ENCODE results near the gene FAM90A1.
"Not testable (repeated sequence)": the region's sequence is repeated elsewhere in the genome, so short reads cannot be mapped to it uniquely, and the experiment has no call there.

Gene FAM90A1

GRCh38 chr12:8233300-8233855, 6.0 kb upstream of the FAM90A1 start:
- not testable (repeated sequence) for DNase-seq

GRCh38 chr12:8231666-8232608, 4.5 kb upstream of the FAM90A1 start:
- peak; percentile 51 for DNase-seq

DNA sequence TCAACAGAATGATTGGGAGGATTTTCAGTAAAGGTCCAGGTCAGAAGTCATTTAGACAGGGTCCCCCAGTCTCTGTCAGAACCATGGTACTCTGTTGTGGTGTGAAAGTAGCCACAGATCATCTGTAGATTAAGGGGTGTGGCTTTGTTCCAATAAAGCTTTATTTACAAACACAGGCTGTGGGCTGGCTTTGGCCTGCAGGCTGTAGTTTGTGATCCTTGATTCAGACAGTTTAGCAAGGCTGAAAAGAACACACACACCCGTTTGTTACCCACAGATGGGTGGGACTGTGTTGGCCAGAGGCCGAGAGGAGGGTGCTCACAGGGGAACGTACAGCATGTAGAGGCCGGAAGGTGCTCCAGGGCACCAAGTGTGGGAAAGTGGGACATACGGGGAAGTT, 3.6 kb upstream of the FAM90A1 start:
- not testable (repeated sequence) for DNase-seq

GRCh38 chr12:8229486-8229885, 2.1 kb upstream of the FAM90A1 start:
- DNase-seq, result not testable (repeated sequence)

DNA sequence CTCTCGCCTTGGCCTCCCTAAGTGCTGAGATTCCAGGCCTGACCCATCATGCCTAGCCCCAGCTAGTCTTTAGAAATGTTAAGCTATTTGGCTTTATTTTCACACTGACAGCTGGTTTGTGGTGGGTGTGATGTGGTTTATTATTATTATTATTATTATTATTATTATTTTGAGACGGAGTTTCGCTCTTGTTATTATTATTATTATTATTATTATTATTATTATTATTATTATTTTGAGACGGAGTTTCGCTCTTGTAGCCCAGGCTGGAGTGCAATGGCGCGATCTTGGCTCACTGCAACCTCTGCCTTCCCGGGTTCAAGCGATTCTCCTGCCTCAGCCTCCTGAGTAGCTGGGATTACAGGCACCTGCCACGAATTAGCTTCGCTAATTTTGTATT, 1.2 kb upstream of the FAM90A1 start:
- DNase-seq, result not testable (repeated sequence)

DNA sequence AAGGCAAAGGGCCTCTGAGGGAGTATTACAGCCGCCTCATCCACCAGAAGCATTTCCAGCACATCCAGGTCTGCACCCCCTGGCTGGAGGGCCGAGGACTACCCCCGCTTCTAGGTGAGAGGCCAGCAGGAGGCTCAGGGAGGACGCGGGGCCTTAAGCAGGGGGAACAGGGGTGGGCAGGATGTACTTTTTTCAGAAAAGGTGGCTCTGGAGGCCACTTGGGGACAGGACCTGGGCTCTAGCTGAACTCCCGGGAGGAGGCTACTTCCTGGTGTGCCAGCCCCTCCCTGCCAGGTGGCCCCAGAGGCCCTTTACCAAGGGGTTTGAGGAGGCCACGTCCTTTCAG, 287 bp upstream of the FAM90A1 start:
- not testable (repeated sequence) for DNase-seq

- DNase-seq, result no peak
These were observed 1.1 kb downstream of the FAM90A1 start for GRCh38 chr12:8226355-8226754.

DNA sequence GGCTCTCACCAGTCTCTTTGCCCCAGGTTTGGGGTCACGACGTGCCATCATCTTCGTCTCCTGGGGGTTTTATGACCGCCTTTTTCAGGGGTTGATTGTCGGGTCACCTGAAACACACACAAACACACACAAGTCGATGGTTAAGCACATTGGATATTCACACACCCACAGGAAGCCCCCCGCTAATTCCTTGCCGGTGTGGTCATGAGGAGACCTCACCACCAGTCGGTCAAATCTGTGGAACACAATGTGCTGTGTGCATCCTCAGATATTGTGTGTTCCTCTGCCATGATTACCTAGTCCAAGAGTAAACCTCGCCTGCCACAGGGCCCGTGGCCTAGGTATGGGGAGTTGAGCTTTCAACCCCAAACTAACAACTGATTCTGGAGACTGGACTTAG, 2.6 kb downstream of the FAM90A1 start:
- DNase-seq, result not testable (repeated sequence)

DNA sequence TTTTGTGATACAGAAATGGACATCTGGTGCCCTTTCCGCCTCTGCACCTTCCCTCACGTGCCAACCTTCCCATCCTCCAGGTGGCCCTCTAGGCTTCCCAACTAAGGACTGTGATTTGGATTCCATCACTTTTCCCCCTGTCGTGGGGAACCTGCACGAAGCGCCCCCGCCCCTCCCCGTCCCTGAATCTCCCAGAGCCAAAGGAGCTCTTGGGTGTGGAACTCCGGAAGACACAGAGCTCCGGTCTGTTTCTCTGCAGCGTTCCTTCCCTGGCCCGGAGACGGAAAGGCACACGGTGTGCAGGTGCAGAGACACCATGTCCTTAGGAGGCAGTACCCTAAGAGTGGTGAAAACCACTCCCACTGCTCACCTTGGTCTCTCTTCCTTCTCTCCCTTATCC, 3.8 kb downstream of the FAM90A1 start:
- not testable (repeated sequence) for DNase-seq

DNA sequence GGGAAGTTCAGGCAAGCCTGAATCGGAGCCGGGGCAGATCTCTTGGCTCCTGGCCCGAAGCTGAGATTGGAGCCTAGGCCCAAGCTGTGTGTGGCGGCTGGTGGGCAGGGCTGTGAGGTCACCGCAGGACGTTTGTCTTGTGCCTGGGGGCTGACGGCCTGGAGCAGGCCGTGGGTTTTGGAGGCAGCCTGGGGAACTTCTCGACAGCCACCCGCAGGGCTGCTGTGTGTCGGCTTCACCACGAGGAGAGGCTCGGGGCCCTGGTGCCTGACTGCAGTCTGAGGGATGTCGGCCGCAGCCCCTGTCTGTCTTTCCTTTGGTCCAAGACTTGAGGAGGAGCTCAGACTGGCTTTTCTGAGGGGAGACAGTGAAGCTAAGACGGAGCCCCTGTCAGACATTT, 5.1 kb downstream of the FAM90A1 start:
- not testable (repeated sequence) for DNase-seq

GRCh38 chr12:8221844-8222243, 5.6 kb downstream of the FAM90A1 start:
- DNase-seq, result not testable (repeated sequence)

DNA sequence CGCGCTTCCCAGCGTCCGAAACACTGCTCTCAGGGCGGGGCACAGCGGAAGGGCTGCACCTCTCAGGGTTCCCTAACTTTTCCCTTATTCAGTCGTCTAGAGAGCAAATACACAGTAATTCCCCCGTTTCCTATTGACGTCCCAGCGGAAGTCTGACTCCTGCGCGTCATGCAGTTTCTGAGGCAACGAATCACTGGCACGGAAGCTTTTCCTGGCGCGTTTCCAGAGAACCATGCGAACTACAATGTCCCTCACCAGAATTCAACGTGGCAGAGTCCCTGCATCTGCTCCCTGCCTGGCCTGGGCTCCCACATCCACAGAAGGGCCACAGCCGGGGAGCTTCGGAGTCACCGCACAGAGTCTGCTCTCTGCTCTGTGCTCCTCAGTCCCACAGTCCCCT, 6.0 kb downstream of the FAM90A1 start:
- DNase-seq, result not testable (repeated sequence)

DNA sequence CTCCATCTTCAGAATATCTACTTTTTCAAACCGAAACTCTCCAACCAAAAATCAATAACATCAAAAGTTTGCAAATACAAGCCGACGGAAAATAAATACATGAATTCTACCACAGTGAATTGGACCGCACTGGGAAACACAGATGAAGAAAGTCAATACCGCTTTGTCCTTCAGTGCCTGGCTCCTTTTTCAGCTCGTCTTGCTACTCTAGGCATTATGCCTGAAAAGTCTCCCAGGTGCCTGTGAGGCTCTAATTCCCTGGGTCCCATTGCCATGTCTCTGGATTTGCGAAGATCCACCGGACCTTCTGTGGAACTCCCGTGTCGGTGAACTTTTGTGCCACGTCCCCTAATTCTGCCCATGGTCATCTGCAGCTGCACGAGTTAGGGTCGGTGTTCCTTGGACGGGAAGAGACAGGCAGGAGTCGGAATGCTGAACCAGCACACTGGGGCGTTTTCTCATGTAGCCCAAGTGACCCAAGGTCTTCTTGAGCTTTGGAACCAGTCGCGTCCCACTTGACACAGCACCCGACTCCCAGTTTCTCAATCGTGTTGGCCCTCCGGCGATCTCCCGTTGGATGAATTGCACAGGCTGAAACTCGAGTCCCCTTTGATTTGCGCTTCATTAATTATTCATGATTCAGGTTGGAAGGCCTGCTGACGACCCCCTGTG, 8.6 kb downstream of the FAM90A1 start:
- DNase-seq, result not testable (repeated sequence)

- DNase-seq, result not testable (repeated sequence)
These were observed 29.6 kb downstream of the FAM90A1 start for GRCh38 chr12:8197685-8198308.

GRCh38 chr12:8188088-8188487, 39.3 kb downstream of the FAM90A1 start:
- not testable (repeated sequence) for DNase-seq

DNA sequence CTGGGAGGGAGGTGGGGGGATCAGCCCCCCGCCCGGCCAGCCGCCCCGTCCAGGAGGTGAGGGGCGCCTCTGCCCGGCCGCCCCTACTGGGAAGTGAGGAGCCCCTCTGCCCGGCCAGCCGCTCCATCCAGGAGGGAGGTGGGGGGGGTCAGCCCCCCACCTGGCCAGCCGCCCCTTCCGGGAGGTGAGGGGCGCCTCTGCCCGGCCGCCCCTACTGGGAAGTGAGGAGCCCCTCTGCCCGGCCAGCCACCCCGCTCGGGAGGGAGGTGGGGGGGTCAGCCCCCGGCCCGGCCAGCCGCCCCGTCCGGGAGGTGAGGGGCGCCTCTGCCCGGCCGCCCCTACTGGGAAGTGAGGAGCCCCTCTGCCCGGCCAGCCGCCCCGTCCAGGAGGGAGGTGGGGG, 43.2 kb downstream of the FAM90A1 start:
- DNase-seq, result not testable (repeated sequence)

DNA sequence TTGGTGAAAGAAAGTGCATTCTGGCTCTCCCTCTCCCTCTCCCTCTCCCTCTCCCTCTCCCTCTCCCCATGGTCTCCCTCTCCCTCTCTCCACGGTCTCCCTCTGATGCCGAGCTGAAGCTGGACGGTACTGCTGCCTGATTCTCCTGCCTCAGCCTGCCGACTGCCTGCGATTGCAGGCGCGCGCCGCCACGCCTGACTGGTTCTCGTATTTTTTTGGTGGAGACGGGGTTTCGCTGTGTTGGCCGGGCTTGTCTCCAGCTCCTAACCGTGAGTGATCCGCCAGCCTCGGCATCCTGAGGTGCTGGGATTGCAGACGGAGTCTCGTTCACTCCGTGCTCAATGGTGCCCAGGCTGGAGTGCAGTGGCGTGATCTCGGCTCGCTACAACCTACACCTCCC, 44.1 kb downstream of the FAM90A1 start:
- not testable (repeated sequence) for DNase-seq

DNA sequence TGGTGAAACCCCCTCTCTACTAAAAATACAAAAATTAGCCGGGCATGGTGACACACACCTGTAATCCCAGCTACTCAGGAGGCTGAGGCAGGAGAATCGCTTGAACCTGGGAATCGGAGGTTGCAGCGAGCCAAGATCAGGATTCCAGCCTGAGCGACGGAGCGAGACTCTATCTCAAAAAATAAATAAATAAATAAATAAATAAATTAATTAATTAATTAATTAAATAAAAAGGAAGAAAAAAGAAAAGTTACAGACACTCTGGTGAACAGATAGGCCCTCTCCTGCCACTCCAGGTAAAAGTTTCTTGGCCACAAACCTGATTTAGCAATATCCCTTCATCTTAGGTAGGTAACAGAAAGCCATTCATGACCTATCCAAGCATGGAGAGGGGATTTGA, 44.5 kb downstream of the FAM90A1 start:
- DNase-seq, result not testable (repeated sequence)

DNA sequence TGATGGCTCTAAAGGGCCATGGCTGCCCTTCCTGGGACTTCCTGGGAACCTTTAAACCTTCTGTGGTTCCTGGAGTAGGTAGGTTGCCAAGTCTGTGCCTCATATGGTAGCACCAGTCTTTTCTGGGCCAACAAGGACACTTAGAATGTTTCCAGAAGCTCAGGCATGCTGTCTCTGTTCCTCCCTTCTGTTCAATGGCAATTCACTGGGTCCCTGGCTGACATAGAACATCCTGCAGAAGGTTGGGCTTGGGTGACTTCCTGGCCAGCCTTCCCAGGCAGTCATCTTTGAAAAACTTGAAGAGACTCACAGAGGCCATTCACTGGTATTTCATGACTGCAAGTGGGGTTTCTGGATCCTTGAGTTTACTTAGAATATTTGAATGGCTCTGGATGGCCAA, 46.1 kb downstream of the FAM90A1 start:
- DNase-seq, result not testable (repeated sequence)

DNA sequence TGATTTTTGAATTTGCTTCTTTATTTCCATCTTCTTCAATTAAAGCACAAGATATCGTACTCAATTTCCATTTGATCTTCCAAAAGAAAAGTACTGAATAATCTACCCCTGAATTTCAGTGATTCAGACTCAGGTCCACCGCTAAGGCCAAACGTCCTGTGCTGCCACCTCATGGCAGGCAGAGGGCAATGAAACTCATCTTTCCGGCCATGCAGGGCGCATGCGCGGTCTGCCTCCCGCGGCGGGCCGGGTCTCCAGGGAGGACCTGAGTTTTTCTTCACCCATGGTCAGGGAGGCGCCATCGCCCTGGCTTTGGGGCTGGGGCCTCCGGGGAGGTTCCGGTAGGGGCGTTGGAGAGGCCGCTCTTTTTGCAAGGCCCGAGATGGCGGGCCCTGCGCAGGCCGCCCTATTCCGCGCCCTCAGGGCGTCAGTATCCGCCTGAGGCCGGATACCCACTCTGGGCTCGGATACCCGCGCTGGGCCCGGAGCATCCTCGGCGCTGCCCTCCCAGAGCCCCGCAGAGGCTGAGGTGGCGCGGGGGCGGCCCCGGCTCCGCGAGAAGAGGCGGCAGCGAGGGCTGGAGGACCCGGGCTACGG, 47.3 kb downstream of the FAM90A1 start:
- peak; percentile 64 for DNase-seq

DNA sequence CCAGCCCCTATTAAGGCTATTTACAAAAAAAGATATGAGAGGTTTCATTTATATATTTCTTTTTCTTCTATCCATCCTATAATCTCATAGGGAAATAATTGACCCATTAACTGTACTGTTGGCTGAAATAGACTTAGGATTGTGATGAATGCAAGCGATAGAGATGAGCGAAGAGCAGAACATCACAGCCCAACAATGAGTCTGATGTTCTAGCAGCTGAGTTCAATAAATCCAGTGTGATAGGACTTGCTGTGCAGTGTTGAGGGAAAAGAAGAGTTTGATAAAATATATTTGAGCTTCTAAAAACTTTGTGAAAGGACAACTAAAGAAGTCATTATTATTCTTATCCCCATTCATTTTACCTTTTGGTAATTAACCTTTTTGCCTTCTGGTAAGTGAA, 54.5 kb downstream of the FAM90A1 start:
- DNase-seq, result not testable (repeated sequence)
